IPS-18a (cell line): ENCODE measurements around the gene CRACDL.

ENCODE experiments used
- H3K27ac ChIP-seq: one replicate; pipeline ENCODE4 v1.5.1; 2013; ENCODE audit warnings: low read length
- H3K27me3 ChIP-seq: one replicate; pipeline ENCODE4 v1.6.1; 2013; ENCODE audit warnings: mild to moderate bottlenecking, low read length; ENCODE audit not compliant: control insufficient read depth, insufficient read depth
- H3K36me3 ChIP-seq: one replicate; pipeline ENCODE4 v1.6.1; 2013; ENCODE audit warnings: low read depth, low read length; ENCODE audit not compliant: control insufficient read depth
- H3K4me1 ChIP-seq: one replicate; pipeline ENCODE4 v1.6.1; 2013; ENCODE audit warnings: low read depth, low read length; ENCODE audit not compliant: control insufficient read depth
- H3K4me3 ChIP-seq: one replicate; pipeline ENCODE4 v1.5.1; 2013; ENCODE audit warnings: low read length
- H3K9ac ChIP-seq: one replicate; pipeline ENCODE4 v1.6.1; 2013; ENCODE audit warnings: mild to moderate bottlenecking, low read length, moderate library complexity
- H3K9me3 ChIP-seq: one replicate; pipeline ENCODE4 v1.6.1; 2013; ENCODE audit warnings: low read depth, low read length; ENCODE audit not compliant: control insufficient read depth

The CRACDL gene

DNA sequence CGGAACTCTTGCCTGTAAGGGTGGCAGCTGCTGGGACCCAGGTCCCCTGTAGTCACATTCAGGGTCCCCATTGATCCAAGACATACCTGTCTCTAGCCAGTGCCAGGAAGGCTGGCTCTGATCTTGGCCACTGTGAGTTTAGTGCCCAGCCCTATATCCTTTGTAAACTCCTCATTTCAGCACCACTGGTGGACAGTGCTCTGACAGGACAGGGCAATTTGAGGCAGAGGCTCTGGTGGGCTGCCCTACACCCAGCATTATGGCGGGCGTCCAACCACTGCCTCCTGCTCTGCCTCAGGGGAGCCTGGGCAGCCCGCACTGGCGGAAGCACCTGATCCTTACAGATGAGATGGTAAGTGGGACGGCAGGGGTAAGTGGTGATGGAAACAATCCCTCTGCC lies 149.8 kb downstream of the CRACDL start:
- Histone ChIP-seq H3K4me3 (no peak overlapping the region), H3K36me3 (no peaks in the 10 kb centered on the region), H3K27ac (no peak overlapping the region), H3K9me3 (no peaks in the 10 kb centered on the region), H3K9ac (no peak overlapping the region), H3K27me3 (no peaks in the 10 kb centered on the region), H3K4me1 (no peaks in the 10 kb centered on the region)

DNA sequence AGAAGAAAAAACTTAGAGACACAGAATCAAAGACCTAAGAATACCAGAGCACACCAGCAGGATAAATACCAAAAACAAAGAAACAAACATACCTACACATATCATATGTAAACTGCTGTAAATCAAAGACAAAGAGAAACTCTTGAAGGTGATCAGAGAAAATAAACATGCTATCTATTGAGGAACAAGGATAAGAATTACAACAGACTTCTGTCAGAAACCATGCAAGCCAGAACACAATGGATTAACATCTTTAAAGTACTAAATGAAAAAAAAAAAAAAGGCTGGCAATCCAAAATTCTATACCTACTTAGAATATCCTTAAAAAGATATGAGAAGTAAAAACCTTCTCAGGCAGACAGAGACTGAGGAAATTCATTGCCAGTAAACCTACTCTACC lies 153.5 kb downstream of the CRACDL start:
- H3K36me3 ChIP-seq: no peaks in the 10 kb centered on the region
- no peak overlapping the region for H3K27ac ChIP-seq
- no peak overlapping the region for H3K4me3 ChIP-seq
- H3K9me3 ChIP-seq: no peaks in the 10 kb centered on the region
- no peaks in the 10 kb centered on the region for H3K27me3 ChIP-seq
- no peak overlapping the region for H3K9ac ChIP-seq
- H3K4me1 ChIP-seq: no peaks in the 10 kb centered on the region

- Histone ChIP-seq H3K36me3 (no peaks in the 10 kb centered on the region), H3K27me3 (no peaks in the 10 kb centered on the region), H3K4me3 (no peak overlapping the region), H3K9ac (no peak overlapping the region), H3K4me1 (no peaks in the 10 kb centered on the region), H3K27ac (no peak overlapping the region), H3K9me3 (no peaks in the 10 kb centered on the region)
Measured at GRCh38 chr2:98781822-98782221, 154.2 kb downstream of the CRACDL start.

GRCh38 chr2:98778741-98779483 lies 157.1 kb downstream of the CRACDL start:
- no peaks in the 10 kb centered on the region for H3K36me3 ChIP-seq
- H3K4me1 ChIP-seq: peaks cover 4% of the 10 kb centered on the region
- no peak overlapping the region for H3K9ac ChIP-seq
- H3K27ac ChIP-seq: no peak overlapping the region
- no peaks in the 10 kb centered on the region for H3K27me3 ChIP-seq
- no peak overlapping the region for H3K4me3 ChIP-seq
- H3K9me3 ChIP-seq: no peaks in the 10 kb centered on the region

- peaks cover 9% of the 10 kb centered on the region for H3K4me1 ChIP-seq
- no peaks in the 10 kb centered on the region for H3K27me3 ChIP-seq
- H3K4me3 ChIP-seq: no peak overlapping the region
Measured at GRCh38 chr2:98778151-98778550, 157.9 kb downstream of the CRACDL start.

GRCh38 chr2:98777710-98778109 lies 158.3 kb downstream of the CRACDL start:
- peaks cover 9% of the 10 kb centered on the region for H3K4me1 ChIP-seq
- no peaks in the 10 kb centered on the region for H3K9me3 ChIP-seq
- H3K27ac ChIP-seq: no peak overlapping the region
- no peaks in the 10 kb centered on the region for H3K27me3 ChIP-seq
- no peaks in the 10 kb centered on the region for H3K36me3 ChIP-seq
- no peak overlapping the region for H3K9ac ChIP-seq
- H3K4me3 ChIP-seq: no peak overlapping the region

More at GRCh38 chr2:98778151-98778550, 157.9 kb downstream of the CRACDL start:
- Histone ChIP-seq H3K9ac (no peak overlapping the region), H3K27ac (no peak overlapping the region), H3K36me3 (no peaks in the 10 kb centered on the region), H3K9me3 (no peaks in the 10 kb centered on the region)

- H3K4me1 ChIP-seq: peaks cover 9% of the 10 kb centered on the region
Measured at GRCh38 chr2:98777076-98777475, 158.9 kb downstream of the CRACDL start.

DNA sequence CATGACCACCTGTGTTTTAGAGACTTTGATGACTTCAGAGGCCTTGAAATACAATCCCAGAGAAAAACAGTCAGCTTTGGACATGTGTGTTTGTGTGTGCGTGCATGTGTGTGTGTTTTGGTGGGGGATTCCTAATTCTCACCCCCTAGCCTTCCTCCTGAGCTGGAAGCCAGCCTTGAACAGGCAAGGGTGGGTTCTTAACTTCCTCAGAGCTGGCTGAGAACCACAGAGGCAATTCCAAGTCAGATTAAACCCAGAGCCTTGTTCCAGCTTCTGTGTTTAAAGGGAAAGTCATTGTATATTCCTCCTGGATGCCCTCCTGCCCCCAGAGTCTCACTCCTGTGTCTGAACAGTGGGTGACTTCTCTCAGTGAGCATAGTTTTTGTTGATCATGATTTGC lies 159.9 kb downstream of the CRACDL start:
- H3K27ac ChIP-seq: no peak overlapping the region
- no peak overlapping the region for H3K9ac ChIP-seq

More at GRCh38 chr2:98777076-98777475, 158.9 kb downstream of the CRACDL start:
- no peaks in the 10 kb centered on the region for H3K27me3 ChIP-seq
- H3K9ac ChIP-seq: no peak overlapping the region
- H3K9me3 ChIP-seq: no peaks in the 10 kb centered on the region
- no peak overlapping the region for H3K4me3 ChIP-seq
- H3K27ac ChIP-seq: no peak overlapping the region
- no peaks in the 10 kb centered on the region for H3K36me3 ChIP-seq

GRCh38 chr2:98775146-98775986 lies 160.7 kb downstream of the CRACDL start:
- Histone ChIP-seq H3K36me3 (no peaks in the 10 kb centered on the region), H3K9ac (no peak overlapping the region), H3K9me3 (no peaks in the 10 kb centered on the region), H3K4me3 (no peak overlapping the region), H3K27ac (no peak overlapping the region), H3K27me3 (no peaks in the 10 kb centered on the region), H3K4me1 (peaks cover 9% of the 10 kb centered on the region)

More for the DNA sequence above, 159.9 kb downstream of the CRACDL start:
- H3K4me1 ChIP-seq: peaks cover 9% of the 10 kb centered on the region
- H3K4me3 ChIP-seq: no peak overlapping the region
- H3K27me3 ChIP-seq: no peaks in the 10 kb centered on the region
- H3K9me3 ChIP-seq: no peaks in the 10 kb centered on the region
- no peaks in the 10 kb centered on the region for H3K36me3 ChIP-seq

DNA sequence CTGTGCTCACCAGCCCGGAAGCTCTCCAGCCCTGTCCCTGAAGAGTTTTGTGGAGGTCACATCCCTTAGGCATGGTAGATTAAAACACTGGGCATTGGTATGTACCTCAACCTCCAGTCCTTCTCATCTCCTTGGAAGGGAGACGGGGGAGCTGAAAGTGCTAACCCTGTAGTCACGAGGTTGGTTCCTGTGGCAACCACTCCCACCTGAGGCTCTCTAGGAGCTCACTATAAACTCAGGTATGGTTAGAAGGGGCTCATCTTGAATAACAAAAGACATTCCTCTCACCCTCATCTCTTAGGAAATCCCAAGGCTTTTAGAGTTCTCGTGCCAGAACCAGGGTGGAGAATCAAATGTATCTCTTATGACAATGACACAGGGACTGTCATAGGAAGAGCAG lies 162.1 kb downstream of the CRACDL start:
- Histone ChIP-seq H3K27ac (no peak overlapping the region), H3K9me3 (no peaks in the 10 kb centered on the region), H3K9ac (no peak overlapping the region), H3K36me3 (no peaks in the 10 kb centered on the region), H3K4me3 (peak overlapping the region; percentile 14), H3K4me1 (peaks cover 9% of the 10 kb centered on the region), H3K27me3 (no peaks in the 10 kb centered on the region)

GRCh38 chr2:98773169-98773568 lies 162.9 kb downstream of the CRACDL start:
- H3K27me3 ChIP-seq: no peaks in the 10 kb centered on the region
- H3K9me3 ChIP-seq: no peaks in the 10 kb centered on the region
- H3K27ac ChIP-seq: no peak overlapping the region
- peaks cover 9% of the 10 kb centered on the region for H3K4me1 ChIP-seq
- H3K36me3 ChIP-seq: no peaks in the 10 kb centered on the region
- H3K9ac ChIP-seq: no peak overlapping the region
- no peak overlapping the region for H3K4me3 ChIP-seq
